ENCODE measurements around the gene ZNF117.
A peak's percentile ranks its signal among the peaks of the same experiment; 100 is the strongest.
"Not testable (repeated sequence)": the region's sequence is repeated elsewhere in the genome, so short reads cannot be mapped to it uniquely, and the experiment has no call there.

The ZNF117 gene

GRCh38 chr7:64996305-64996704, 5.5 kb upstream of the ZNF117 start:
- no peak for DNase-seq

GRCh38 chr7:64993901-64994300, 3.1 kb upstream of the ZNF117 start:
- no peak for DNase-seq

- DNase-seq, result no peak
Observed at GRCh38 chr7:64992971-64993370, 2.1 kb upstream of the ZNF117 start.

- DNase-seq, result no peak
Observed at GRCh38 chr7:64990216-64990615, 620 bp downstream of the ZNF117 start.

- DNase-seq, result no peak
Observed at GRCh38 chr7:64978497-64979203, 12.2 kb downstream of the ZNF117 start.

GRCh38 chr7:64965594-64965993, 25.2 kb downstream of the ZNF117 start:
- DNase-seq, result no peak

- no peak for DNase-seq
Observed at GRCh38 chr7:64959072-64959747, 31.6 kb downstream of the ZNF117 start.

- DNase-seq, result peak; percentile 82
Observed at GRCh38 chr7:64951250-64951848, 39.5 kb downstream of the ZNF117 start.

GRCh38 chr7:64950673-64951072, 40.2 kb downstream of the ZNF117 start:
- not testable (repeated sequence) for DNase-seq

GRCh38 chr7:64948774-64949173, 42.1 kb downstream of the ZNF117 start:
- not testable (repeated sequence) for DNase-seq

GRCh38 chr7:64947252-64948000, 43.4 kb downstream of the ZNF117 start:
- peak; percentile 50 for DNase-seq

- DNase-seq, result peak; percentile 57
Observed at GRCh38 chr7:64946772-64947171, 44.1 kb downstream of the ZNF117 start.

- DNase-seq, result peak; percentile 59
Observed at GRCh38 chr7:64945503-64946175, 45.2 kb downstream of the ZNF117 start.

- DNase-seq, result peak; percentile 93
Observed at GRCh38 chr7:64944667-64945502, 46.0 kb downstream of the ZNF117 start.

- DNase-seq, result not testable (repeated sequence)
Observed at GRCh38 chr7:64940021-64940420, 50.8 kb downstream of the ZNF117 start.

- DNase-seq, result no peak
Observed at GRCh38 chr7:64938540-64938939, 52.3 kb downstream of the ZNF117 start.

GRCh38 chr7:64934478-64934877, 56.4 kb downstream of the ZNF117 start:
- DNase-seq, result no peak

- DNase-seq, result not testable (repeated sequence)
Observed at GRCh38 chr7:64928252-64929187, 62.3 kb downstream of the ZNF117 start.
